Tibial nerve (tissue), 4 donors: Measurements from ENCODE around the gene CLEC2D. TPM values are rescaled to one million over a fixed set of nuclear protein-coding genes. Genes with fewer than 3 reads are reported as not detected.

Experiments
- DNase-seq, 2 donors: peaks; one replicate each; pipeline ENCODE4 v3.0.0-alpha.2; 2019; ENCODE audit warnings: low spot score in 2 of 2
- H3K27ac ChIP-seq, 4 donors: fragments of 200-600 bp; sonication (generic) in 3 of 4; one replicate each; pipeline ENCODE4 v1.5.1; 2017 to 2019; ENCODE audit warnings: mild to moderate bottlenecking in 1 of 4
- H3K27me3 ChIP-seq, 2 donors: fragments of 200-600 bp; sonication (generic) in 1 of 2; one replicate each; pipeline versions ENCODE4 v1.5.1 to v1.6.0; 2017 to 2019
- H3K36me3 ChIP-seq, 3 donors: fragments of 200-600 bp; sonication (generic); one replicate each; pipeline ENCODE4 v1.5.1; 2018 to 2019
- H3K4me1 ChIP-seq, 4 donors: fragments of 200-600 bp; sonication (generic) in 3 of 4; one replicate each; pipeline ENCODE4 v1.5.1; 2017 to 2019
- H3K4me3 ChIP-seq, 4 donors: fragments of 200-600 bp; sonication (generic) in 3 of 4; one replicate each; pipeline ENCODE4 v1.5.1; 2017 to 2019; ENCODE audit warnings: mild to moderate bottlenecking in 1 of 4, moderate library complexity in 1 of 4
- H3K9me3 ChIP-seq, 4 donors: fragments of 200-600 bp; sonication (generic) in 3 of 4; one replicate each; pipeline ENCODE4 v1.5.1; 2017 to 2019
- EP300 ChIP-seq, 2 donors: sonication (generic); formaldehyde crosslinking; IDR thresholded peaks; one replicate each; pipeline ENCODE4 v1.6.1; 2017; ENCODE audit warnings: antibody characterized with exemption in 2 of 2, mild to moderate bottlenecking in 1 of 2
- POLR2A ChIP-seq, 2 donors: fragments of 450-650 bp; IDR thresholded peaks; one replicate each; pipeline ENCODE4 v1.6.1; 2017; ENCODE audit warnings: antibody characterized with exemption in 2 of 2, mild to moderate bottlenecking in 2 of 2, moderate library complexity in 2 of 2
- WGBS, 2 donors: methylation state at CpG; one replicate each; pipeline ENCODE4 v1.1.5; 2018; 5-methylcytosine and 5-hydroxymethylcytosine counted together
- total RNA-seq, 4 donors: library from RNA; depleted of rRNA; stranded (reverse); fragments of >200 nt; gene quantifications; one replicate each; pipeline ENCODE4 v1.1.0, GENCODE V29; 2016
- TF ChIP-seq, protein P1 (sequence below), 5 experiments: fragments of 200-600 bp in 3 of 5; fragments of 450-650 bp in 2 of 5; sonication (generic) in 3 of 5; IDR thresholded peaks; one replicate each; pipeline ENCODE4 v1.5.1; 2016 to 2019; ENCODE audit warnings: antibody characterized with exemption in 5 of 5, mild to moderate bottlenecking in 3 of 5, moderate library complexity in 2 of 5

The CLEC2D gene, protein sequence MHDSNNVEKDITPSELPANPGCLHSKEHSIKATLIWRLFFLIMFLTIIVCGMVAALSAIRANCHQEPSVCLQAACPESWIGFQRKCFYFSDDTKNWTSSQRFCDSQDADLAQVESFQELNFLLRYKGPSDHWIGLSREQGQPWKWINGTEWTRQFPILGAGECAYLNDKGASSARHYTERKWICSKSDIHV
- total RNA-seq = 10 to 100 TPM in 3 of 4 donors, 1 to 10 TPM in 1; 9.6 to 19.0 (median 13.2) TPM

DNA sequence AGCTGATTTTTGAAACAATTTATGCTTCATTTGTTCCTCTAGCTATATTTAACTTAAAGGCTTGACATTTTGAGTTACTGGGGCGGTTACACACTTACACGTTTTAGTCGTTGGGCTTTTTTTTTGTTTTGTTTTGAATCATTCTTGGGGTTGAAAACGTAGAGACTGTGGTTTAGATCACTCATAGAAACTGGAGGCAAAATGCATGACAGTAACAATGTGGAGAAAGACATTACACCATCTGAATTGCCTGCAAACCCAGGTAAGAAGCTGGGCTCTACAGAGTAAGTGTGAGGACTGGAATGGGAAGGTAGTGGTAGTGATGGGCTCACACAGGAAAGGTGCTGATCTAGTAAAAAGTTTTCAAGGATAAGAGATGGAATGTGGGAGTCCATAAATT, at the start of gene CLEC2D:
TSS of gene CLEC2D (plus strand) at position 180 of the 400 bp plus-strand sequence. CDS start at position 202, 22 bp downstream.
- Histone ChIP-seq H3K27me3 (no peaks in the 10 kb centered on the region), H3K9me3 (no peaks in the 10 kb centered on the region), H3K4me3 (no peak within 1 kb of the TSS), H3K27ac (peak within 1 kb of the TSS in 1 of 4 donors; percentile 31), H3K4me1 (peaks cover 0 to 20% (median 11%) of the 10 kb centered on the region in 4 donors), H3K36me3 (peaks cover 0 to 56% (median 0%) of the 10 kb centered on the region in 3 donors)
- no peak for TF ChIP-seq EP300 (IDR thresholded peaks at IDR 0.05)
- TF ChIP-seq, protein P1, sequence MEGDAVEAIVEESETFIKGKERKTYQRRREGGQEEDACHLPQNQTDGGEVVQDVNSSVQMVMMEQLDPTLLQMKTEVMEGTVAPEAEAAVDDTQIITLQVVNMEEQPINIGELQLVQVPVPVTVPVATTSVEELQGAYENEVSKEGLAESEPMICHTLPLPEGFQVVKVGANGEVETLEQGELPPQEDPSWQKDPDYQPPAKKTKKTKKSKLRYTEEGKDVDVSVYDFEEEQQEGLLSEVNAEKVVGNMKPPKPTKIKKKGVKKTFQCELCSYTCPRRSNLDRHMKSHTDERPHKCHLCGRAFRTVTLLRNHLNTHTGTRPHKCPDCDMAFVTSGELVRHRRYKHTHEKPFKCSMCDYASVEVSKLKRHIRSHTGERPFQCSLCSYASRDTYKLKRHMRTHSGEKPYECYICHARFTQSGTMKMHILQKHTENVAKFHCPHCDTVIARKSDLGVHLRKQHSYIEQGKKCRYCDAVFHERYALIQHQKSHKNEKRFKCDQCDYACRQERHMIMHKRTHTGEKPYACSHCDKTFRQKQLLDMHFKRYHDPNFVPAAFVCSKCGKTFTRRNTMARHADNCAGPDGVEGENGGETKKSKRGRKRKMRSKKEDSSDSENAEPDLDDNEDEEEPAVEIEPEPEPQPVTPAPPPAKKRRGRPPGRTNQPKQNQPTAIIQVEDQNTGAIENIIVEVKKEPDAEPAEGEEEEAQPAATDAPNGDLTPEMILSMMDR (IDR thresholded peaks at IDR 0.05) = no peak
- no peak for TF ChIP-seq POLR2A (IDR thresholded peaks at IDR 0.05)
- DNase-seq = no peak
- WGBS, 2 donors = 74 to 80% methylated on average over 4 of the region's 4 CpGs

- Histone ChIP-seq H3K27ac (no peak overlapping the region), H3K9me3 (peaks cover 0 to 14% (median 0%) of the 10 kb centered on the region in 4 donors), H3K36me3 (no peaks in the 10 kb centered on the region), H3K4me3 (no peak overlapping the region), H3K27me3 (no peaks in the 10 kb centered on the region), H3K4me1 (no peaks in the 10 kb centered on the region)
- no peak for DNase-seq
- TF ChIP-seq EP300 (IDR thresholded peaks at IDR 0.05) (no peak), POLR2A (IDR thresholded peaks at IDR 0.05) (no peak)
- WGBS, 2 donors = 98 to 100% methylated on average over 3 of the region's 3 CpGs
These were observed 44.5 kb upstream of the CLEC2D start for GRCh38 chr12:9625019-9625418.

- TF ChIP-seq, protein P1 (IDR thresholded peaks at IDR 0.05) = no peak
- no peak for TF ChIP-seq POLR2A (IDR thresholded peaks at IDR 0.05)
- TF ChIP-seq EP300 (IDR thresholded peaks at IDR 0.05) = no peak
- Histone ChIP-seq H3K9me3 (peaks cover 0 to 14% (median 0%) of the 10 kb centered on the region in 4 donors), H3K4me3 (no peak overlapping the region), H3K27me3 (no peaks in the 10 kb centered on the region), H3K36me3 (no peaks in the 10 kb centered on the region), H3K27ac (no peak overlapping the region), H3K4me1 (no peaks in the 10 kb centered on the region)
- no peak for DNase-seq
These were observed 43.2 kb upstream of the CLEC2D start for GRCh38 chr12:9626291-9626690.

DNA sequence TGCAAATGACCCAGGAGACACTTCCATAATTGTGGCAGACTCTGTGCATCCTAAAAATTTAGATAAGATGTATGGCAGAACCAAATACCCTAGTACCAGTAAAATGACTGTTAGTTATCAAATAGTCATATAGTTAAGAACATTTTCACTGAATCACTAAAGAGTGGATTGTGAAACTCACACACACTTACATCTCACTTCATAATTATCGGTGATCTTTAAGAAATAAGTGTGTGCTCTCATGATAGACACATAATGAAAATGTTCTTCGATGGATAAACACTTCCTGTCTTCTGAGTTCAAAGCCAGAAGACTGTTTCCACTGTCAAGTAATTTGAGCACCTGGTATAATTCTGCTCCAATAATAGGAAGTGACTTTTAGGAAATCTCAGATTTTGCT, 42.7 kb upstream of the CLEC2D start:
- Histone ChIP-seq H3K36me3 (no peaks in the 10 kb centered on the region), H3K4me3 (no peak overlapping the region), H3K9me3 (peaks cover 0 to 14% (median 0%) of the 10 kb centered on the region in 4 donors), H3K4me1 (no peaks in the 10 kb centered on the region), H3K27me3 (no peaks in the 10 kb centered on the region), H3K27ac (no peak overlapping the region)
- TF ChIP-seq POLR2A (IDR thresholded peaks at IDR 0.05) (no peak), EP300 (IDR thresholded peaks at IDR 0.05) (no peak)
- TF ChIP-seq, protein P1 (IDR thresholded peaks at IDR 0.05) = no peak
- WGBS, 2 donors = 80 to 92% methylated on average over 2 of the region's 2 CpGs
- no peak for DNase-seq

- DNase-seq = no peak
- no peaks in the 10 kb centered on the region for H3K36me3 ChIP-seq
- WGBS, 2 donors = 96% methylated on average over 13 of the region's 13 CpGs
These were observed 36.7 kb upstream of the CLEC2D start for GRCh38 chr12:9632766-9633165.

More at GRCh38 chr12:9632766-9633165, 36.7 kb upstream of the CLEC2D start:
- peaks cover 0 to 7% (median 1%) of the 10 kb centered on the region in 4 donors for H3K4me1 ChIP-seq
- H3K27ac ChIP-seq = no peak overlapping the region
- TF ChIP-seq, protein P1 (IDR thresholded peaks at IDR 0.05) = no peak
- no peak for TF ChIP-seq EP300 (IDR thresholded peaks at IDR 0.05)
- TF ChIP-seq POLR2A (IDR thresholded peaks at IDR 0.05) = no peak
- no peaks in the 10 kb centered on the region for H3K27me3 ChIP-seq
- H3K4me3 ChIP-seq = no peak overlapping the region
- H3K9me3 ChIP-seq = peaks cover 0 to 7% (median 0%) of the 10 kb centered on the region in 4 donors
